Measurements from ENCODE around the gene TXLNA. TPM values are rescaled to one million over a fixed set of nuclear protein-coding genes. Genes with fewer than 3 reads are reported as not detected.

TXLNA gene
- total and polyA plus RNA-seq, 8 donors = 39.8 to 56.4 (median 46.8) TPM

- TF ChIP-seq, protein P1, sequence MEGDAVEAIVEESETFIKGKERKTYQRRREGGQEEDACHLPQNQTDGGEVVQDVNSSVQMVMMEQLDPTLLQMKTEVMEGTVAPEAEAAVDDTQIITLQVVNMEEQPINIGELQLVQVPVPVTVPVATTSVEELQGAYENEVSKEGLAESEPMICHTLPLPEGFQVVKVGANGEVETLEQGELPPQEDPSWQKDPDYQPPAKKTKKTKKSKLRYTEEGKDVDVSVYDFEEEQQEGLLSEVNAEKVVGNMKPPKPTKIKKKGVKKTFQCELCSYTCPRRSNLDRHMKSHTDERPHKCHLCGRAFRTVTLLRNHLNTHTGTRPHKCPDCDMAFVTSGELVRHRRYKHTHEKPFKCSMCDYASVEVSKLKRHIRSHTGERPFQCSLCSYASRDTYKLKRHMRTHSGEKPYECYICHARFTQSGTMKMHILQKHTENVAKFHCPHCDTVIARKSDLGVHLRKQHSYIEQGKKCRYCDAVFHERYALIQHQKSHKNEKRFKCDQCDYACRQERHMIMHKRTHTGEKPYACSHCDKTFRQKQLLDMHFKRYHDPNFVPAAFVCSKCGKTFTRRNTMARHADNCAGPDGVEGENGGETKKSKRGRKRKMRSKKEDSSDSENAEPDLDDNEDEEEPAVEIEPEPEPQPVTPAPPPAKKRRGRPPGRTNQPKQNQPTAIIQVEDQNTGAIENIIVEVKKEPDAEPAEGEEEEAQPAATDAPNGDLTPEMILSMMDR (IDR thresholded peaks at IDR 0.05) = no peak
- Histone ChIP-seq H3K4me3 (peak within 1 kb of the TSS; percentile 55 to 64), H3K36me3 (peaks cover 0 to 35% of the 10 kb centered on the region in 2 donors), H3K27ac (peak within 1 kb of the TSS; percentile 64 to 73), H3K27me3 (no peaks in the 10 kb centered on the region), H3K9me3 (no peaks in the 10 kb centered on the region), H3K4me1 (peaks cover 14 to 31% of the 10 kb centered on the region in 2 donors)
- peak; percentile 62 to 85 (median 72) for DNase-seq
- intact Hi-C loops (cut with DNase I) = no loop called here
- ATAC-seq = peak; percentile 44
These were observed 20.9 kb downstream of the TXLNA start, which contains the start of gene CCDC28B for GRCh38 chr1:32200226-32201010. Gene CCDC28B, plus strand, starts transcription at chr1:32200595. Its CDS starts 1,341 bp downstream, at chr1:32201936.

- Histone ChIP-seq H3K9me3 (no peaks in the 10 kb centered on the region), H3K4me3 (peak overlapping the region; percentile 55 to 64), H3K27ac (peak overlapping the region; percentile 64 to 73), H3K4me1 (peaks cover 18 to 38% of the 10 kb centered on the region in 2 donors), H3K36me3 (peaks cover 0 to 27% of the 10 kb centered on the region in 2 donors), H3K27me3 (no peaks in the 10 kb centered on the region)
- TF ChIP-seq, protein P1 (IDR thresholded peaks at IDR 0.05) = no peak
- intact Hi-C loops (cut with DNase I) = no loop called here
- ATAC-seq (peak; percentile 26), DNase-seq (peak; percentile 54 to 78 (median 68))
These were observed 21.8 kb downstream of the TXLNA start for GRCh38 chr1:32201011-32201855.

GRCh38 chr1:32204943-32205361 is 25.5 kb downstream of the TXLNA start:
- Histone ChIP-seq H3K4me3 (peak overlapping the region; percentile 55 to 69), H3K4me1 (peaks cover 15 to 35% of the 10 kb centered on the region in 2 donors), H3K9me3 (no peaks in the 10 kb centered on the region), H3K36me3 (no peaks in the 10 kb centered on the region), H3K27me3 (no peaks in the 10 kb centered on the region), H3K27ac (peak overlapping the region in 1 of 2 donors; percentile 61)
- TF ChIP-seq, protein P1 (IDR thresholded peaks at IDR 0.05) = no peak
- intact Hi-C loops (cut with DNase I) = no loop called here
- ATAC-seq = peak; percentile 18
- peak in 1 of 4 donors; percentile 77 for DNase-seq

DNA sequence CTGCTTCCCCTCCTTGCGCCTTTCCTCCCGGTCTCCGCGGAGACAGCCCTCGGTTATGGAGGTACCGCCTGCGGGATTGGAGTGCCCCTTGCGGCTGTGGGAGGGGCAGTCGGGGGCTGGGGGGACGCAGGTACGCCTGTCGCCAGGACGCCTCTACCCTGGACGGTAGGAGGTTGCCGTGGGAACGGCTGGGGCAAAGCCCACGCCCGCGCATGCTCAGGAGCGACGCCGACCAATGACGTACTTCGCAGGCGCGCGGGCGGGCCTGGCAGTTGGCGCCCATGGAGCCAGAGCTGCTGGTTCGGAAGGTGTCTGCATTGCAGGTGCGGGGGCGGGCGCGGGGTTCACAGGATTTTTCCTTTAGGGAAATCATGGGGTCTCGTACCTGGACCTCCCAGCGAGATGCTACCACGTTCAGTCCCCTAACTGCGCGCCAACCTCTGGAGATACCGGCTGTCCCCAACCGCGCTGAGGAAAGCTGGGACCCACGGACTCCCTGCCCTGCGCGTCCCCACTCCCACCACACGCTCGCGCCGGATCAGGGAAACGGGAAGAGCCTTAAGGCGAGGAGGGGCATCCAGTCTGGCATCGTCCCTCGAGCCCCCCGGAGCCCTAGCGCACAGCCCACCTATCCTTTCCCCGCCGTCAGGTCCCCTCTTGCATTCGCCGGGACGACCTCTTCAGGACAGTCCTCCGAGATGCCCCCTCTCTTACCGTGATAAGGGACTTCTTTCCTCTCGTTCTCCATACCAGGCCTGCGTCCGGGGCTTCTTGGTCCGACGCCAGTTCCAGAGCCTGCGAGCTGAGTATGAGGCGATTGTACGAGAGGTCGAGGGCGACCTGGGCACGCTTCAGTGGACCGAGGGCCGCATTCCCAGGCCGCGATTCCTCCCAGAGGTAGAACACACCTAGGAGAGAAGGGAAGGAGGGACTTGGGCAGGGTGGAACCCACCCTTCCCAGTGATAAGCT is 26.2 kb downstream of the TXLNA start, which contains the start of gene IQCC:
TSS of gene IQCC (plus strand) at position 271 of the 970 bp plus-strand sequence. CDS start at position 282, 11 bp downstream.
- Histone ChIP-seq H3K27me3 (no peaks in the 10 kb centered on the region), H3K27ac (peak within 1 kb of the TSS in 1 of 2 donors; percentile 61), H3K4me1 (peaks cover 15 to 27% of the 10 kb centered on the region in 2 donors), H3K4me3 (peak within 1 kb of the TSS; percentile 55 to 69), H3K36me3 (no peaks in the 10 kb centered on the region), H3K9me3 (no peaks in the 10 kb centered on the region)
- peak; percentile 85 to 96 (median 92) for DNase-seq
- TF ChIP-seq, protein P1 (IDR thresholded peaks at IDR 0.05) = no peak
- ATAC-seq = peak; percentile 88
- intact Hi-C loops (cut with DNase I) = no loop called here

Data from left lung (tissue), 10 donors.